Measurements from ENCODE around the gene GABARAPL2.
"Not testable (repeated sequence)": the region's sequence is repeated elsewhere in the genome, so short reads cannot be mapped to it uniquely, and the experiment has no call there.

The GABARAPL2 gene

DNA sequence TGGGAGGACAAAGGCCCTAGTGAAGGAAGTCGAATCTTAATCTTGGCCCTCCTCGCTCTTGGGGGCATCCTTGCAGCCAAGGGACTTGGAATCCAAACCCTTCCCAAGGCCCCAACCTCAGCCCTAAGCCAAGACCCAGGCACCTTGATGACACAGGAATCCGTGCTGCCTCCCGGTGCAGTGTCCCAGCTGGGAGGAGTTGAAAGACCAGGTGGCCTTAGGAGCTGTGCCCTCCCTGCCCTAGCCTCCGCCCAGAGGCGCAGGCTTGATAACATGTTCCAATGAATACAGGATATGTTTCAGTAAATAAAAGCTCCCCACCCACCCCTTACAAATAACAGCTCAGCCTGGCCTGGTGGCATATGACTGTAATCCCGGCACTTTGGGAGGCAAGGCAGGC, 30.3 kb upstream of the GABARAPL2 start, which contains the start of gene CHST5:
TSS of gene CHST5 (minus strand) at position 208 of the 400 bp plus-strand sequence. CDS start 5,724 bp downstream, outside the sequence.
- TF ChIP-seq POLR2AphosphoS5 (IDR thresholded peaks at IDR 0.05; ENCODE audit: low read depth, low read length) = no peak
- no peak for TF ChIP-seq TAF1 (IDR thresholded peaks at IDR 0.05; ENCODE audit: borderline replicate concordance, low read depth, low read length)
- TF ChIP-seq POLR2A (IDR thresholded peaks at IDR 0.05; ENCODE audit: low read depth, low read length) = no peak
- no peak for FAIRE-seq
- no peak for DNase-seq (ENCODE audit: insufficient read length)

DNA sequence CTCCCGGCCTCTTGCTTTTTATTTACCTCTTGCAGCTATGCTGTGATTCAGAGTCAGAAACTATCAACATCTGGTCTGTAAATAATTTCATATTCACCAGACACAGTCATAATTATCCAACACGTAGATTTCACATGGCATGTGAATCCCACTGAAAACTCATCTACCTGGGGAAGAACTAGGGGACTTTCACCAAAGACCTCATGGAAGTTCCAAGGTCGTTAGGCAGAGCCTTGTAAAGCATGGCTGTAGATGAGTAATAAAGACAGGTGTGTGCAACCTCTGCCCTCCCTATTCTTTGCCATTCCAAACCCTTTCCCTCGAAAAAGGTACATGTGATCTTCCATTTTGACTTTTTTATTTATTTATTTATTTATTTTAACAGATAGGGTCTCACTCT, 28.4 kb upstream of the GABARAPL2 start:
- FAIRE-seq (no peak), DNase-seq (ENCODE audit: insufficient read length) (no peak)

DNA sequence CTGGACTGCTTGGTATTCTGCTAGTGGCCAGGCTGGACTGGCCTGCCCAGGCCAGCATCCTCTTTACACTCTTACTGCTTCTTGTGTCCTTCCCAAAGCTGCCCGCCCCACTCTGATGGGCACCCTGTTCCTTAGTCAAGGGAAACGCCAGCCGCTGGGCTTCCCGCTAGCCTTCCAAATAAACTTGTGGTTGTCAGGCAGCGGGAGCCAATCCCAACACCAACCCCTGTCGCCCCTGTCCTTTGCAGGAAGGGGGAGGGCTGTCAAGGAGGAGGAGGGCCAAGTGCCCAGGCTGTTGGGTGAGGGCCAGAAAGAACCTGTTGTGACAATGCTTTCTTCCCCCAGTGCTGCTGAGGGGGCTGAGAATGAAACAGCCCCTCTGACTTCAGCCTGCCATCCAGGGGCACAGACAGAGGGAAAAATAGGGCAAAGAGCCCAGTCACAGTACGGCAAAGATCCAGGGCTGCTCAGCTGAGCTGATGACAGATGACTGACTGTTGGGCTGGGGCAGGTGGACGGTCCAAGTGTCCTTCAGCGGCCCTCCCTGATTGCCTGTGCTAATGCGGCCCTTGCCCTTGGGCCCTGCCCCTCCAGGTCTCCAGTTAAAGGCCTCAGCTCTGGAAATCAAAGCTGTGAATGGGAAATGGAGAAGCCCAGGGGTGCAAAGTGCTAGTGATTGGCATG, 27.2 kb upstream of the GABARAPL2 start:
- DNase-seq (ENCODE audit: insufficient read length); FAIRE-seq: not testable (repeated sequence)

More for the DNA sequence above, 28.4 kb upstream of the GABARAPL2 start:
- TF ChIP-seq TAF1 (IDR thresholded peaks at IDR 0.05; ENCODE audit: borderline replicate concordance, low read depth, low read length) = no peak

GRCh38 chr16:75541236-75541635, 24.9 kb upstream of the GABARAPL2 start:
- TF ChIP-seq POLR2A (IDR thresholded peaks at IDR 0.05; ENCODE audit: low read depth, low read length) (no peak), TAF1 (IDR thresholded peaks at IDR 0.05; ENCODE audit: borderline replicate concordance, low read depth, low read length) (no peak), POLR2AphosphoS5 (IDR thresholded peaks at IDR 0.05; ENCODE audit: low read depth, low read length) (no peak)
- FAIRE-seq (no peak), DNase-seq (ENCODE audit: insufficient read length) (no peak)

DNA sequence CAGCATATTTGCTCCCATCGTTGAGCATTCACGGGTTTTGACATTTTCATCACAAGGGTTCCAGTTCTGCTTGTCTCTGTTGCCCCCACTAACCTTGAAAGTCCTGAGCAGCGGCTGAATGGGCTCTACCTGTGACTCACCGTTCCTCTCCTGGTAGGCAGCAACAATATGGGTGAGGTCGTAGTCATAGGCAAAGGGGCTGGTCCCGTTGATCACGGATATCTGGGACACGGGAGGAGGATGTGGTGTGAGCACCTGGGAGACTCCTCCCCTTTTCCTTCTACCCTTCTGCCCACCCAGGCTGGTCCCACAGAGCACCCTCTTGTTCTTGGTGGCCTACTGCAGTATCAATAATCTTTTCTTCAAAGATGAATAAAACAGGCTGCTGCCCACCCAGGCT, 23.7 kb upstream of the GABARAPL2 start:
- FAIRE-seq; DNase-seq (ENCODE audit: insufficient read length): not testable (repeated sequence)

- FAIRE-seq; DNase-seq (ENCODE audit: insufficient read length): not testable (repeated sequence)
Observed at GRCh38 chr16:75545879-75546278, 20.3 kb upstream of the GABARAPL2 start.

- TF ChIP-seq TAF1 (IDR thresholded peaks at IDR 0.05; ENCODE audit: borderline replicate concordance, low read depth, low read length) = no peak
- TF ChIP-seq POLR2A (IDR thresholded peaks at IDR 0.05; ENCODE audit: low read depth, low read length) = no peak
- TF ChIP-seq POLR2AphosphoS5 (IDR thresholded peaks at IDR 0.05; ENCODE audit: low read depth, low read length) = no peak
- FAIRE-seq (no peak), DNase-seq (ENCODE audit: insufficient read length) (no peak)
Observed at GRCh38 chr16:75546293-75546692, 19.9 kb upstream of the GABARAPL2 start.

DNA sequence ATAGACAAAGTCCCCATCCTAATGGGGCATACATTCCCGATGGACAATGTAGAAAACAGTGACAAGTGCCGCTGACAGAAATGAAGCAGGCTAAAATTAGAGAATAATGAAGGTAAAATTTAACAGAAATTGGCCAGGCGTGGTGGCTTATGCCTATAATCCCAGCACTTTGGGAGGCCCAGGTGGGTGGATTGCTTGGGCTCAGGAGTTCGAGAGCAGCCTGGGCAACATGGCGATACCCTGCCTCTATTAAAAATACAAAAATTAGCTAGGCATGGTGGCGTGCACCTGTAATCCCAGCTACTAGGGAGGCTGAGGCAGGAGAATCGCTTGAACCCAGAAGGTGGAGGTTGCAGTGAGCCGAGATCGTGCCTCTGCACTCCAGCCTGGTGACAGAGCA, 17.7 kb upstream of the GABARAPL2 start:
- DNase-seq (ENCODE audit: insufficient read length); FAIRE-seq: not testable (repeated sequence)

DNA sequence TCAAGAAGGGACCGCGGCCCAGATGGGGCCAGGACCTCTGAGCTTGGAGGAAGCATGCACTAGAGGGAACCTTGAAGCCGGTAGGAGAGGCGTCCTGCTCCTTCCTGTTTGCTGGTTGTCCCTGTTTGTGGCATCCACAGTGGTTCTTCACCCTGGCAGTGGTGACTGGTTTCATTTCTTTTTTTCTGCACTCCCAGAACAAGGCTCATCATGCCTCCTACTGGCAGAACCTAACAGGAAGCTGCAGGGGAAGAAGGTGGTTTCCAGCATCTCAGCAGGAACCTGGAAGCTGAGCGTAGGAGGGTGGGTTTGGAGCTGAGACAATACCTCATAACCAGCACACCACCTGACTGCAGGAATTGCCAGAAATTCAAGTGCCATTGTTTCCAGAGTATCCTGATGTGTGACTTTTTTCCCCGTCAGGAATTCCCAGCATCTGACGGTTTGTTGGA, 15.9 kb upstream of the GABARAPL2 start:
- TF ChIP-seq POLR2A (IDR thresholded peaks at IDR 0.05; ENCODE audit: low read depth, low read length) = no peak
- TF ChIP-seq POLR2AphosphoS5 (IDR thresholded peaks at IDR 0.05; ENCODE audit: low read depth, low read length) = no peak
- no peak for TF ChIP-seq TAF1 (IDR thresholded peaks at IDR 0.05; ENCODE audit: borderline replicate concordance, low read depth, low read length)
- peak; percentile 74 for FAIRE-seq
- peak; percentile 34 for DNase-seq (ENCODE audit: insufficient read length)

DNA sequence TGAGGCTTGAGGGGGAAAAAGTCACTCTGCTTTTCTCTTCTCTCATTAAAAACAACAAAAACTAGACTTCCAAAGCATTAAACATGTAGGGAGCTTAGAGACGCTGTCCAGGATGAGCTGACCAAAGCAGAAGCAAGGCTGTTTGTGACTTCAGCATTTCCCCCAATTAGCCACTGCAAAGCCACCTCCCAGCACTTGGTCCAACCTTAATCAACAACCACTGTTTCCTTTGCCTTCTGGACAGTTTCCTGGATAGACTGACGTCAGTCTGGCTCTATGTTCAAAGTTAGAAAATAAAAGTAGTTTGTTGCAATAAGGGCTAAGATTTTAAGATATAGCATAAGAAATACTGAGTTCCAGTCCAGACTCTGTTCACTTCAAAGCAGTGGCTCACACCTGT, 13.2 kb upstream of the GABARAPL2 start:
- FAIRE-seq (no peak), DNase-seq (ENCODE audit: insufficient read length) (no peak)
- TF ChIP-seq TAF1 (IDR thresholded peaks at IDR 0.05; ENCODE audit: borderline replicate concordance, low read depth, low read length) (no peak), POLR2AphosphoS5 (IDR thresholded peaks at IDR 0.05; ENCODE audit: low read depth, low read length) (no peak), POLR2A (IDR thresholded peaks at IDR 0.05; ENCODE audit: low read depth, low read length) (no peak)

GRCh38 chr16:75555213-75555706, 10.9 kb upstream of the GABARAPL2 start:
- DNase-seq (ENCODE audit: insufficient read length) = no peak
- FAIRE-seq = peak; percentile 80
- TF ChIP-seq TAF1 (IDR thresholded peaks at IDR 0.05; ENCODE audit: borderline replicate concordance, low read depth, low read length) (no peak), POLR2AphosphoS5 (IDR thresholded peaks at IDR 0.05; ENCODE audit: low read depth, low read length) (no peak), POLR2A (IDR thresholded peaks at IDR 0.05; ENCODE audit: low read depth, low read length) (no peak)

- DNase-seq (ENCODE audit: insufficient read length) (peak; percentile 97), FAIRE-seq (peak; percentile 97)
- TF ChIP-seq POLR2AphosphoS5 (IDR thresholded peaks at IDR 0.05; ENCODE audit: low read depth, low read length) (0 out of 2 replicates have a peak, but pooled peaks have one; percentile 36), TAF1 (IDR thresholded peaks at IDR 0.05; ENCODE audit: borderline replicate concordance, low read depth, low read length) (0 out of 2 replicates have a peak, but pooled peaks have one; percentile 28), POLR2A (IDR thresholded peaks at IDR 0.05; ENCODE audit: low read depth, low read length) (peak; percentile 49; the same call in 1 of the 2 replicates)
Observed at GRCh38 chr16:75555707-75556430, 10.3 kb upstream of the GABARAPL2 start, which contains the start of gene TMEM231. TMEM231 (minus strand) TSS chr16:75556252; CDS start chr16:75556209, 43 bp downstream.
